Measurements from ENCODE around the gene PYDC2.

The PYDC2 gene

GRCh38 chr3:191461113-191461595 lies at the start of gene PYDC2:
Gene PYDC2 (plus strand): TSS chr3:191461163. CDS start chr3:191461163, 0 bp downstream.
- no peak for DNase-seq (ENCODE audit: low read depth in 2 of 3, low spot score in 1 of 3)

- DNase-seq (ENCODE audit: low read depth in 2 of 3, low spot score in 1 of 3) = no peak
These were observed 48.2 kb upstream of the PYDC2 start for GRCh38 chr3:191412759-191413158.

GRCh38 chr3:191414286-191414685 lies 46.7 kb upstream of the PYDC2 start:
- no peak for DNase-seq (ENCODE audit: low read depth in 2 of 3, low spot score in 1 of 3)

GRCh38 chr3:191414732-191415131 lies 46.2 kb upstream of the PYDC2 start:
- DNase-seq (ENCODE audit: low read depth in 2 of 3, low spot score in 1 of 3) = no peak

- DNase-seq (ENCODE audit: low read depth in 2 of 3, low spot score in 1 of 3) = no peak
These were observed 45.4 kb upstream of the PYDC2 start for GRCh38 chr3:191415566-191415965.

- no peak for DNase-seq (ENCODE audit: low read depth in 2 of 3, low spot score in 1 of 3)
These were observed 43.6 kb upstream of the PYDC2 start for GRCh38 chr3:191417457-191417729.

- no peak for DNase-seq (ENCODE audit: low read depth in 2 of 3, low spot score in 1 of 3)
These were observed 40.2 kb upstream of the PYDC2 start for GRCh38 chr3:191420771-191421170.

GRCh38 chr3:191424881-191425280 lies 36.1 kb upstream of the PYDC2 start:
- no peak for DNase-seq (ENCODE audit: low read depth in 2 of 3, low spot score in 1 of 3)

- DNase-seq (ENCODE audit: low read depth in 2 of 3, low spot score in 1 of 3) = no peak
These were observed 35.6 kb upstream of the PYDC2 start for GRCh38 chr3:191425322-191425734.

GRCh38 chr3:191426311-191426710 lies 34.7 kb upstream of the PYDC2 start:
- DNase-seq (ENCODE audit: low read depth in 2 of 3, low spot score in 1 of 3) = no peak

GRCh38 chr3:191428177-191428576 lies 32.8 kb upstream of the PYDC2 start:
- DNase-seq (ENCODE audit: low read depth in 2 of 3, low spot score in 1 of 3) = no peak

- DNase-seq (ENCODE audit: low read depth in 2 of 3, low spot score in 1 of 3) = no peak
These were observed 30.9 kb upstream of the PYDC2 start for GRCh38 chr3:191430103-191430502.

- DNase-seq (ENCODE audit: low read depth in 2 of 3, low spot score in 1 of 3) = no peak
These were observed 29.7 kb upstream of the PYDC2 start for GRCh38 chr3:191431160-191431822.

- DNase-seq (ENCODE audit: low read depth in 2 of 3, low spot score in 1 of 3) = no peak
These were observed 28.8 kb upstream of the PYDC2 start for GRCh38 chr3:191432162-191432561.

GRCh38 chr3:191434024-191434423 lies 26.9 kb upstream of the PYDC2 start:
- DNase-seq (ENCODE audit: low read depth in 2 of 3, low spot score in 1 of 3) = no peak

GRCh38 chr3:191435981-191436380 lies 25.0 kb upstream of the PYDC2 start:
- DNase-seq (ENCODE audit: low read depth in 2 of 3, low spot score in 1 of 3) = no peak

- DNase-seq (ENCODE audit: low read depth in 2 of 3, low spot score in 1 of 3) = no peak
These were observed 22.7 kb upstream of the PYDC2 start for GRCh38 chr3:191438150-191438814.

- DNase-seq (ENCODE audit: low read depth in 2 of 3, low spot score in 1 of 3) = no peak
These were observed 20.4 kb upstream of the PYDC2 start for GRCh38 chr3:191440532-191440931.

- DNase-seq (ENCODE audit: low read depth in 2 of 3, low spot score in 1 of 3) = no peak
These were observed 19.3 kb upstream of the PYDC2 start for GRCh38 chr3:191441687-191442086.

- no peak for DNase-seq (ENCODE audit: low read depth in 2 of 3, low spot score in 1 of 3)
These were observed 16.4 kb upstream of the PYDC2 start for GRCh38 chr3:191444569-191444968.

- no peak for DNase-seq (ENCODE audit: low read depth in 2 of 3, low spot score in 1 of 3)
These were observed 11.7 kb upstream of the PYDC2 start for GRCh38 chr3:191449256-191449655.

- DNase-seq (ENCODE audit: low read depth in 2 of 3, low spot score in 1 of 3) = no peak
These were observed 5.6 kb upstream of the PYDC2 start for GRCh38 chr3:191455257-191455952.

All from stimulated activated CD4-positive, alpha-beta T cell treated with anti-CD3 and anti-CD28 coated beads, Interleukin-12 subunit alpha, Interleukin-12 subunit beta, amount 100 ng/mL, for 48 hours (primary cell).